ENCODE data around the gene NDN.

DNA sequence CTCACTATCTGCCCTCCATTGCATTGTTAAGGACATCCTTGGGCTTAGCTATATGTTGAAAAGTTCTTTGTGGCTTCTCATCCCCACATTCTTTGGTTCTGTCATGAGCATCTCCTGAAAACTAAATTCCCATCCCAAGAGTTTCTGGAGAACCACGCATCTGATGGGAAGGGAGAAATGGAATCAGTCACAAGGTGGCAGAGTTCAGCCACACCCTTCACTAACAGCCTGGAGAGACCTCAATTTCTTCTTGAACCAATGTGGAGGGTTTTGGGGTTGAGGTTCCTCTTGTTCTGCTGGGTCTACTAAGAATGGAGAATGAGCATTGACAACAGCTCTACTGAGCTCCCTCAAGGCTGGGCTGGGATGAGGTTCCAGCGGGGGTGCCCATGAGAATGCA, 23.9 kb downstream of the NDN start:
- TF ChIP-seq CTCF (IDR thresholded peaks at IDR 0.05; ENCODE audit: insufficient read depth, low read depth, low read length) (no peak), EZH2 (IDR thresholded peaks at IDR 0.05; ENCODE audit: insufficient read depth, low read length) (no peak)

Data from astrocyte (in vitro differentiated cells and primary cell).